Liver (tissue), 9 donors: Measurements from ENCODE around the gene SNCAIP. TPM values are rescaled to one million over a fixed set of nuclear protein-coding genes. Genes with fewer than 3 reads are reported as not detected.

Experiments used
- DNase-seq: peaks from one replicate; pipeline ENCODE4 v3.0.0-alpha.2; 2017; ENCODE audit warnings: low spot score
- H3K27ac ChIP-seq, 2 donors: one replicate each; pipeline ENCODE4 v1.7.0; 2013; ENCODE audit warnings: inconsistent platforms in 2 of 2, low read length in 2 of 2, control low read depth in 1 of 2, low read depth in 1 of 2, mild to moderate bottlenecking in 1 of 2
- H3K27me3 ChIP-seq, 4 donors: one replicate each; pipeline versions ENCODE4 v1.6.1 to v1.7.0; 2013; ENCODE audit warnings: low read length in 3 of 4, inconsistent platforms in 1 of 4, mild to moderate bottlenecking in 1 of 4, moderate library complexity in 1 of 4; ENCODE audit not compliant: control insufficient read depth in 4 of 4, insufficient read depth in 4 of 4
- H3K36me3 ChIP-seq, 4 donors: one replicate each; pipeline versions ENCODE4 v1.6.1 to v1.7.0; 2013; ENCODE audit warnings: low read length in 3 of 4, mild to moderate bottlenecking in 3 of 4, low read depth in 1 of 4, moderate library complexity in 1 of 4; ENCODE audit not compliant: control insufficient read depth in 4 of 4, insufficient read depth in 3 of 4
- H3K4me1 ChIP-seq, 4 donors: one replicate each; pipeline versions ENCODE4 v1.6.1 to v1.7.0; 2013; ENCODE audit warnings: low read length in 3 of 4, mild to moderate bottlenecking in 3 of 4, moderate library complexity in 1 of 4; ENCODE audit not compliant: control insufficient read depth in 4 of 4, insufficient read depth in 4 of 4
- H3K4me3 ChIP-seq, 3 donors: one replicate each; pipeline versions ENCODE4 v1.6.1 to v1.7.0; 2013; ENCODE audit warnings: low read length in 3 of 3, control low read depth in 1 of 3, low read depth in 1 of 3, mild to moderate bottlenecking in 1 of 3
- H3K9ac ChIP-seq, 2 donors: one replicate each; pipeline ENCODE4 v1.7.0; 2013; ENCODE audit warnings: low read length in 2 of 2, mild to moderate bottlenecking in 2 of 2, moderate library complexity in 2 of 2, control low read depth in 1 of 2, low read depth in 1 of 2
- H3K9me3 ChIP-seq, 4 donors: one replicate each; pipeline versions ENCODE4 v1.6.1 to v1.7.0; 2013; ENCODE audit warnings: low read length in 3 of 4; ENCODE audit not compliant: control insufficient read depth in 4 of 4
- ATF3 ChIP-seq: IDR thresholded peaks from 2 replicates; pipeline ENCODE4 v1.6.1; 2016; ENCODE audit warnings: antibody characterized with exemption
- CTCF ChIP-seq: fragments of 150-350 bp; IDR thresholded peaks from 2 replicates; pipeline ENCODE4 v1.5.1; 2017; ENCODE audit warnings: improper control_type of control experiment, low read depth, low read length; ENCODE audit not compliant: missing input control
- EGR1 ChIP-seq, 2 donors: IDR thresholded peaks; 2 replicates each; pipeline ENCODE4 v1.6.1; 2016 to 2018; ENCODE audit warnings: antibody characterized with exemption in 2 of 2, low read depth in 2 of 2
- FOXA1 ChIP-seq: IDR thresholded peaks from 2 replicates; pipeline ENCODE4 v1.6.1; 2016; ENCODE audit warnings: antibody characterized with exemption
- FOXA2 ChIP-seq: IDR thresholded peaks from 2 replicates; pipeline ENCODE4 v1.6.1; 2016; ENCODE audit warnings: antibody characterized with exemption
- GABPA ChIP-seq, 2 donors: IDR thresholded peaks in 1 of 2; conservative IDR thresholded peaks in 1 of 2; 2 replicates each; pipeline ENCODE4 v1.6.1; 2016; ENCODE audit warnings: antibody characterized with exemption in 2 of 2, mild to moderate bottlenecking in 1 of 2, moderate library complexity in 1 of 2
- HNF4A ChIP-seq, 2 donors: conservative IDR thresholded peaks; 2 replicates each; pipeline ENCODE4 v1.6.1; 2016; ENCODE audit warnings: antibody characterized with exemption in 2 of 2, mild to moderate bottlenecking in 2 of 2
- HNF4G ChIP-seq: IDR thresholded peaks from 2 replicates; pipeline ENCODE4 v1.6.1; 2016; ENCODE audit warnings: antibody characterized with exemption
- JUND ChIP-seq, 2 donors: IDR thresholded peaks; 2 replicates each; pipeline ENCODE4 v1.6.1; 2016; ENCODE audit warnings: antibody characterized with exemption in 2 of 2
- MAX ChIP-seq: IDR thresholded peaks from 2 replicates; pipeline ENCODE4 v1.6.1; 2016; ENCODE audit warnings: antibody characterized with exemption
- NR2F2 ChIP-seq: IDR thresholded peaks from 2 replicates; pipeline ENCODE4 v1.6.1; 2016; ENCODE audit warnings: antibody characterized with exemption
- REST ChIP-seq: IDR thresholded peaks from 2 replicates; pipeline ENCODE4 v1.6.1; 2016; ENCODE audit warnings: antibody characterized with exemption, mild to moderate bottlenecking
- RXRA ChIP-seq, 2 donors: IDR thresholded peaks; 2 replicates each; pipeline ENCODE4 v1.6.1; 2017 to 2018; ENCODE audit warnings: antibody characterized with exemption in 2 of 2, mild to moderate bottlenecking in 1 of 2
- SP1 ChIP-seq: IDR thresholded peaks from 2 replicates; pipeline ENCODE4 v1.6.1; 2018; ENCODE audit warnings: antibody characterized with exemption, mild to moderate bottlenecking
- TAF1 ChIP-seq: conservative IDR thresholded peaks from 2 replicates; pipeline ENCODE4 v1.6.1; 2016; ENCODE audit warnings: antibody characterized with exemption, mild to moderate bottlenecking
- YY1 ChIP-seq: IDR thresholded peaks from 2 replicates; pipeline ENCODE4 v1.6.1; 2016; ENCODE audit warnings: antibody characterized with exemption, mild to moderate bottlenecking
- ZBTB33 ChIP-seq: IDR thresholded peaks from 2 replicates; pipeline ENCODE4 v1.6.1; 2016; ENCODE audit warnings: antibody characterized with exemption
- WGBS: extraction: QIAGEN DNeasy Blood & Tissue Kit; methylation state at CpG from one replicate; pipeline ENCODE4 v1.1.7; 2013; 5-methylcytosine and 5-hydroxymethylcytosine counted together
- polyA plus RNA-seq, 2 donors: library from polyadenylated mRNA; stranded (reverse) in 1 of 2; unstranded in 1 of 2; fragments of 200-250 nt in 1 of 2; fragments of >200 nt in 1 of 2; fragmentation: Nextera tagmentation in 1 of 2; extraction: Ambion mirVana in 1 of 2; gene quantifications; one replicate each; pipeline versions ENCODE4 v1.2.1 to v1.2.3, GENCODE V29; 2013 to 2015
- total RNA-seq, 2 donors: library from RNA; depleted of rRNA; stranded (reverse); fragments of >200 nt; gene quantifications; one replicate each; pipeline ENCODE4 v1.2.3, GENCODE V29; 2014
- donor health status: healthy.
- donor health status: healthy.
- donor health status: healthy.
- donor health status: healthy.
- donor health status: healthy.

Gene SNCAIP
- total and polyA plus RNA-seq, 4 donors, result 0.17 to 2.1 (median 0.74) TPM

GRCh38 chr5:122346897-122347581 lies 35.0 kb downstream of the SNCAIP start:
- Histone ChIP-seq H3K9me3 (no peaks in the 10 kb centered on the region), H3K4me1 (no peaks in the 10 kb centered on the region), H3K9ac (no peak overlapping the region), H3K4me3 (no peak overlapping the region), H3K36me3 (no peaks in the 10 kb centered on the region), H3K27me3 (no peaks in the 10 kb centered on the region), H3K27ac (no peak overlapping the region)
- DNase-seq, result no peak
- TF ChIP-seq ZBTB33, result no peak
- TF ChIP-seq HNF4G, result no peak
- TF ChIP-seq FOXA1, result no peak
- no peak for TF ChIP-seq RXRA (IDR thresholded peaks at IDR 0.05)
- TF ChIP-seq SP1, result no peak
- no peak for TF ChIP-seq JUND (IDR thresholded peaks at IDR 0.05)
- TF ChIP-seq ATF3, result no peak
- TF ChIP-seq EGR1 (IDR thresholded peaks at IDR 0.05; ENCODE audit: low read depth in 2 of 2), result no peak
- no peak for TF ChIP-seq FOXA2
- no peak for TF ChIP-seq CTCF
- no peak for TF ChIP-seq YY1
- no peak for TF ChIP-seq NR2F2
- no peak for TF ChIP-seq TAF1
- TF ChIP-seq REST, result no peak
- no peak for TF ChIP-seq GABPA (IDR thresholded peaks at IDR 0.05 in 1 of 2, conservative IDR thresholded peaks at IDR 0.05 in 1 of 2)
- TF ChIP-seq MAX, result no peak
- no peak for TF ChIP-seq HNF4A (conservative IDR thresholded peaks at IDR 0.05)
- WGBS, result 80% methylated on average over 3 of the region's 3 CpGs
